Measurements from ENCODE around the gene TENM4. TPM values are rescaled to one million over a fixed set of nuclear protein-coding genes. Genes with fewer than 3 reads are reported as not detected.
"Not testable (repeated sequence)": the region's sequence is repeated elsewhere in the genome, so short reads cannot be mapped to it uniquely, and the experiment has no call there.

TENM4 gene
- total RNA-seq, 4 donors from 2014 or later: 16.8 to 158 (median 120) TPM

GRCh38 chr11:78831571-78831970 lies 609.3 kb downstream of the TENM4 start:
- Histone ChIP-seq H3K9me3 (no peaks in the 10 kb centered on the region), H3K27ac (no peak overlapping the region), H3K36me3 (no peaks in the 10 kb centered on the region), H3K4me3 (replicated peaks in 1 of 3) (no peak overlapping the region), H3K27me3 (no peaks in the 10 kb centered on the region), H3K4me1 (no peaks in the 10 kb centered on the region)
- no peak for TF ChIP-seq POLR2A (IDR thresholded peaks at IDR 0.05)
- TF ChIP-seq, protein P1, sequence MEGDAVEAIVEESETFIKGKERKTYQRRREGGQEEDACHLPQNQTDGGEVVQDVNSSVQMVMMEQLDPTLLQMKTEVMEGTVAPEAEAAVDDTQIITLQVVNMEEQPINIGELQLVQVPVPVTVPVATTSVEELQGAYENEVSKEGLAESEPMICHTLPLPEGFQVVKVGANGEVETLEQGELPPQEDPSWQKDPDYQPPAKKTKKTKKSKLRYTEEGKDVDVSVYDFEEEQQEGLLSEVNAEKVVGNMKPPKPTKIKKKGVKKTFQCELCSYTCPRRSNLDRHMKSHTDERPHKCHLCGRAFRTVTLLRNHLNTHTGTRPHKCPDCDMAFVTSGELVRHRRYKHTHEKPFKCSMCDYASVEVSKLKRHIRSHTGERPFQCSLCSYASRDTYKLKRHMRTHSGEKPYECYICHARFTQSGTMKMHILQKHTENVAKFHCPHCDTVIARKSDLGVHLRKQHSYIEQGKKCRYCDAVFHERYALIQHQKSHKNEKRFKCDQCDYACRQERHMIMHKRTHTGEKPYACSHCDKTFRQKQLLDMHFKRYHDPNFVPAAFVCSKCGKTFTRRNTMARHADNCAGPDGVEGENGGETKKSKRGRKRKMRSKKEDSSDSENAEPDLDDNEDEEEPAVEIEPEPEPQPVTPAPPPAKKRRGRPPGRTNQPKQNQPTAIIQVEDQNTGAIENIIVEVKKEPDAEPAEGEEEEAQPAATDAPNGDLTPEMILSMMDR (IDR thresholded peaks at IDR 0.05): no peak
- 92 to 95% methylated on average over 4 of the region's 4 CpGs for WGBS, 2 donors
- DNase-seq: no peak
- intact Hi-C loops (cut with DNase I): no loop called here

DNA sequence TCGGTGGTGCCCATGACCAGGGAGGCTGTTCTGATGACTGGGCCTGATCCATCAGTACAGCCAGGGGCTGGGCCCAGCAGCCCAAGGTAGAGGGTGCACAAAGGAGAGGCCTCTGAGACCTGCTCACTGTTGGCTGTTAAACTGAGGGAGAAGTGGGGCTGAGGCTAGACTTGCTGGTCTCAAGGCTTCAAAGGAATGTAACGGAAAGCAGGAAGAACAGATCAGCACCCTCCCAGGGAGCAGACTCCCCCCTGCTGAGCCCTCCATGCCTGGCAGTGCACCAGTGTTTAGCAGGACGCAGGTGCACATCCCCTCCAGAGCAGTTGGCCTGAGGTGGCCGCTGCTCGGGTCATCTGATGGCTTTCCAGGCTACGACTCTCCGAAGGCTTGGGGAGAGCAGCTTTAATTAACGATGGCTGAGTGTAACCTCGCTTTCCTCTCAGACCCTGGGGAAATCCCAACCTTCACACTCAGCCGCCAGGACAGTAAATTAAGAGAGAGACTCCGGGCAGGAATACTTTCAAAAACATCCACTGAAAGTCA lies 610.5 kb downstream of the TENM4 start:
- 62 to 65% methylated on average over 10 to 11 of the region's 11 CpGs for WGBS, 2 donors
- Histone ChIP-seq H3K27ac (no peak overlapping the region), H3K4me3 (replicated peaks in 1 of 3) (no peak overlapping the region), H3K9me3 (no peaks in the 10 kb centered on the region), H3K36me3 (no peaks in the 10 kb centered on the region), H3K4me1 (peaks cover 0 to 5% of the 10 kb centered on the region in 2 donors), H3K27me3 (no peaks in the 10 kb centered on the region)
- intact Hi-C loops (cut with DNase I): no loop called here
- TF ChIP-seq, protein P1 (IDR thresholded peaks at IDR 0.05): no peak
- no peak for TF ChIP-seq POLR2A (IDR thresholded peaks at IDR 0.05)
- no peak for DNase-seq

DNA sequence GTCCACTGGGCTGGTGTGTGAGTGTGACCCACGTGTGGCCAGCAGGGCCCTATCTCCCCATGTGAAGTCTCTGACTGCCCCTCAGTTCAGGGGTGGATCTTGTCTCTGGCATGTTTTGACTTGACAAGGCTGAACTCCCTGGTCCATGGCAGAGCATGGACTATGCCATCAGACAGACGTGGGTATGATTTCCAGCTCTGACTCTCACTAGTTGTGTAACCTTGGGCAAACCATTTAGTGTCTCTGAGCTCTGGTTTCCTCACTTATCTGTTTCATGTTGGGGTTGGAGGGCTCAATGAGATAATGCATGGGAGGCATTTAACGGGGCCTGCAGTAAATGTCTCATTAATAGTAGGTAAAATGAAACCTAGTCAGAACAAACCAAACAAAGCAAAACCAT lies 611.7 kb downstream of the TENM4 start:
- intact Hi-C loops (cut with DNase I): loop anchor here (10.0 kb wide), 2 partner anchors 84 to 174 kb away; no protein-coding TSS in a partner anchor
- H3K4me3 ChIP-seq (replicated peaks in 1 of 3): no peak overlapping the region
- peaks cover 1 to 12% of the 10 kb centered on the region in 2 donors for H3K4me1 ChIP-seq
- H3K9me3 ChIP-seq: no peaks in the 10 kb centered on the region
- H3K27ac ChIP-seq: no peak overlapping the region
- DNase-seq: no peak
- no peaks in the 10 kb centered on the region for H3K36me3 ChIP-seq
- H3K27me3 ChIP-seq: no peaks in the 10 kb centered on the region
- TF ChIP-seq, protein P1 (IDR thresholded peaks at IDR 0.05): no peak
- no peak for TF ChIP-seq POLR2A (IDR thresholded peaks at IDR 0.05)
- 97 to 98% methylated on average over 2 of the region's 3 CpGs for whole genome bisulfite sequencing, 2 donors

DNA sequence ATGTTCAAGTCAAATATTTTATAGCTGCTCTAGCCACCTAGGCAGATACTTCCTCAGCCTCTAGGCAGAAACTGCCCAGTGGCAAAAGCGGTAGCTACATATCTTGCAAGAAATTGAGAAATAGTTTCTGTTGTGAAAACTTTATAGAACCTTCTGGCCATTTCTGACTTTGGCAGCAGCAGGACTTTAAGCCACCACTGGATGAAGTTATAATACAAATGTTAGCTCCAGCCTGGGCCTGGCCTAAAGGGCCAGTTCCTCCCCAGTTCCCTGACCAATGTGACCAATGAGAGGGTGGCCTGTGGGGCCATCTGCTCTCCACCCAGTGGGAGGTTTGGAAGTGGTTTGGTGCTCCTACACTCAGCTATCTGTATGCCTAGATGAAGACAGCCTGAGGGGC lies 612.2 kb downstream of the TENM4 start:
- TF ChIP-seq POLR2A (IDR thresholded peaks at IDR 0.05): no peak
- TF ChIP-seq, protein P1 (IDR thresholded peaks at IDR 0.05): no peak
- 95 to 100% methylated on average over 1 of the region's 1 CpG for WGBS, 2 donors
- DNase-seq: no peak
- intact Hi-C loops (cut with DNase I): loop anchor here (10.0 kb wide), 2 partner anchors 84 to 174 kb away; no protein-coding TSS in a partner anchor
- no peaks in the 10 kb centered on the region for H3K27me3 ChIP-seq
- H3K36me3 ChIP-seq: no peaks in the 10 kb centered on the region
- H3K9me3 ChIP-seq: no peaks in the 10 kb centered on the region
- no peak overlapping the region for H3K4me3 ChIP-seq (replicated peaks in 1 of 3)
- H3K4me1 ChIP-seq: peaks cover 6 to 16% of the 10 kb centered on the region in 2 donors
- H3K27ac ChIP-seq: no peak overlapping the region

DNA sequence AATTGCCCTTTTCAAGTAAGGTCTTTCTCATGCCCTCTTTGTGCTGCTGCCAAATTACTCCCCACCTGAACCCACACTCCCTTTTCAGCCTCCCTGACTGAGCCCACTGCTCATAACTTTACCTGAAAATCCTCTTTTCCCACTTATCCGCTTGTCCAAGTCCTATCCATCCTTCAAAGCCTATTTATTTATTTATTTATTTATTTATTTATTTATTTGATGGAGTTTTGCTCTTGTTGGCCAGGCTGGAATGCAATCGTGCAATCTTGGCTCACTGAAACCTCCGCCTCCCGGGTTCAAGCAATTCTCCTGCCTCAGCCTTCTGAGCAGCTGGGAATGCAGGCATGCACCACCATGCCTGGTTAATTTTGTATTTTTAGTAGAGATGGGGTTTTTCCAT lies 613.5 kb downstream of the TENM4 start:
- H3K4me1 ChIP-seq: peaks cover 18 to 30% of the 10 kb centered on the region in 2 donors
- not testable (repeated sequence) for H3K27me3 ChIP-seq; H3K27ac ChIP-seq; H3K9me3 ChIP-seq; H3K36me3 ChIP-seq; DNase-seq; H3K4me3 ChIP-seq (replicated peaks in 1 of 3)
- intact Hi-C loops (cut with DNase I): loop anchor here (10.0 kb wide), 2 partner anchors 82 to 172 kb away; no protein-coding TSS in a partner anchor
- WGBS, 2 donors: 95% methylated on average over 4 of the region's 4 CpGs
